GM12878 (cell line): ENCODE data around the gene GNAI2. TPM values are rescaled to one million over a fixed set of nuclear protein-coding genes. Genes with fewer than 3 reads are reported as not detected.

Experiments
- ATAC-seq: fragments of 200-7000 bp; cut with Tn5 transposase; 3 replicates; pipeline ENCODE4 v1.9.1; 2020; ENCODE audit warnings: mild to moderate bottlenecking, moderate library complexity
- BruUV-seq: library from RNA; stranded (reverse); fragments of 400-500 nt; replicated peaks from 2 replicates; lab custom pipeline; 2021; lab: Mats Ljungman, UMichigan
- CTCF ChIA-PET: fragments of 300-600 bp; sonication (Branson Sonifier 250); formaldehyde crosslinking; extraction: SDS; loops from one replicate; lab custom pipeline; 2021; ENCODE audit warnings: inconsistent platforms; lab: Yijun Ruan, JAX
- POLR2A ChIA-PET: fragments of 350-600 bp; formaldehyde crosslinking; extraction: SDS; loops from one replicate; lab custom pipeline; 2021; ENCODE audit warnings: inconsistent platforms; lab: Charles Lee
- RAD21 ChIA-PET: fragments of 300-600 bp; sonication (Branson Sonifier 250); formaldehyde crosslinking; loops from one replicate; lab custom pipeline; 2023; ENCODE audit warnings: antibody characterized with exemption; ENCODE audit not compliant: unreplicated experiment; lab: Charles Lee
- SMC1A ChIA-PET: fragments of 300-600 bp; sonication (Branson Sonifier 250); formaldehyde crosslinking; loops from one replicate; lab custom pipeline; 2023; ENCODE audit not compliant: unreplicated experiment, uncharacterized antibody; lab: Charles Lee
- DNase-seq: peaks from one replicate; pipeline ENCODE4 v3.0.0-alpha.2; 2011; ENCODE audit warnings: low read depth, low spot score
- FAIRE-seq: peaks from 3 replicates; lab custom pipeline; 2011; peaks lifted over from hg19 to GRCh38; lab: Jason Lieb, UNC
- H2AFZ ChIP-seq: 2 replicates; pipeline ENCODE4 v1.6.0; 2011; ENCODE audit warnings: low read depth, low read length, control low read depth; ENCODE audit not compliant: control insufficient read depth
- H3K27ac ChIP-seq: 2 replicates; pipeline ENCODE4 v1.5.1; 2011; ENCODE audit warnings: control low read depth; ENCODE audit not compliant: control insufficient read depth, insufficient read depth
- H3K27me3 ChIP-seq, 2 experiments: replicated peaks in 1 of 2; 2 replicates each; pipeline versions ENCODE4 v1.6.0 to v1.6.1; 2011; ENCODE audit warnings: low read length in 1 of 2; ENCODE audit not compliant: control insufficient read depth in 2 of 2, insufficient read depth in 2 of 2
- H3K36me3 ChIP-seq, 2 experiments: 2 replicates each; pipeline ENCODE4 v1.5.1; 2011; ENCODE audit warnings: low read length in 1 of 2; ENCODE audit not compliant: control insufficient read depth in 2 of 2, insufficient read depth in 2 of 2
- H3K4me1 ChIP-seq: 2 replicates; pipeline ENCODE4 v1.6.1; 2011; ENCODE audit warnings: mild to moderate bottlenecking, low read length, moderate library complexity, mixed read lengths; ENCODE audit not compliant: control insufficient read depth, insufficient read depth
- H3K4me2 ChIP-seq: 2 replicates; pipeline ENCODE4 v1.6.0; 2011; ENCODE audit warnings: control low read depth; ENCODE audit not compliant: control insufficient read depth, insufficient read depth
- H3K4me3 ChIP-seq: fragments of 200-600 bp; sonication (generic); 2 replicates; pipeline ENCODE4 v1.5.1; 2016
- H3K79me2 ChIP-seq: 2 replicates; pipeline ENCODE4 v1.6.0; 2011; ENCODE audit warnings: low read length; ENCODE audit not compliant: control insufficient read depth, insufficient read depth
- H3K9ac ChIP-seq: 2 replicates; pipeline ENCODE4 v1.8.0; 2011; ENCODE audit warnings: low read length, control low read depth, mixed read lengths; ENCODE audit not compliant: control insufficient read depth, insufficient read depth
- H3K9me3 ChIP-seq: replicated peaks from 3 replicates; pipeline ENCODE4 v1.5.1; 2011; ENCODE audit warnings: mild to moderate bottlenecking, low read length; ENCODE audit not compliant: control insufficient read depth, insufficient read depth
- H4K20me1 ChIP-seq: 2 replicates; pipeline ENCODE4 v1.6.0; 2011; ENCODE audit not compliant: control insufficient read depth, insufficient read depth
- E4F1 ChIP-seq: fragments of 450-650 bp; IDR thresholded peaks from 2 replicates; pipeline ENCODE4 v1.6.1; 2018; ENCODE audit warnings: borderline replicate concordance, mild to moderate bottlenecking; ENCODE audit not compliant: partially characterized antibody
- GABPA ChIP-seq: IDR thresholded peaks from 2 replicates; pipeline ENCODE4 v1.6.1; 2014; ENCODE audit warnings: antibody characterized with exemption, low read depth, mild to moderate bottlenecking, inconsistent platforms
- GATAD2B ChIP-seq: fragments of 450-650 bp; conservative IDR thresholded peaks from 2 replicates; pipeline ENCODE4 v1.6.1; 2017; ENCODE audit warnings: low read depth, mild to moderate bottlenecking, moderate library complexity
- IKZF1 ChIP-seq: fragments of 450-650 bp; conservative IDR thresholded peaks from 2 replicates; pipeline ENCODE4 v1.6.1; 2017; ENCODE audit warnings: antibody characterized with exemption, mild to moderate bottlenecking
- RB1 ChIP-seq: fragments of 450-650 bp; formaldehyde crosslinking; IDR thresholded peaks from 2 replicates; pipeline ENCODE4 v1.6.1; 2017; ENCODE audit warnings: mild to moderate bottlenecking, borderline replicate concordance
- SREBF1 ChIP-seq: IDR thresholded peaks from 2 replicates; pipeline ENCODE4 v1.6.1; 2012; ENCODE audit warnings: mild to moderate bottlenecking, low read length
- TAF1 ChIP-seq: IDR thresholded peaks from 2 replicates; pipeline ENCODE4 v1.6.1; 2011; ENCODE audit warnings: mild to moderate bottlenecking, low read depth, low read length, borderline replicate concordance
- TCF3 ChIP-seq: IDR thresholded peaks from 2 replicates; pipeline ENCODE4 v1.6.1; 2012; ENCODE audit warnings: low read depth, mild to moderate bottlenecking, low read length, borderline replicate concordance; ENCODE audit not compliant: insufficient read depth
- ZBED1 ChIP-seq: IDR thresholded peaks from 2 replicates; pipeline ENCODE4 v1.6.1; 2016; ENCODE audit warnings: borderline replicate concordance
- WGBS: methylation state at CpG from one replicate; pipeline ENCODE4 v1.1.6; 2016; ENCODE audit warnings: low lambda C conversion rate; ENCODE audit not compliant: insufficient replicate concordance, insufficient coverage; ENCODE audit errors: missing lambda C conversion rate; 5-methylcytosine and 5-hydroxymethylcytosine counted together
- in situ Hi-C: fragments of 300-500 bp; cut with MboI; formaldehyde crosslinking; loops from 9 replicates; pipeline ENCODE4 v1.14.3; 2018; ENCODE audit warnings: mixed read lengths
- intact Hi-C: fragments of 100-400 bp; cut with micrococcal nuclease; formaldehyde crosslinking; loops from one replicate; pipeline ENCODE4 v1.14.2; 2022; ENCODE audit not compliant: unreplicated experiment
- polyA plus RNA-seq, 11 experiments: library from polyadenylated mRNA; depleted of rRNA in 4 of 11; unstranded in 6 of 11; stranded (reverse) in 5 of 11; fragments of >200 nt; fragmentation: Nextera tagmentation in 4 of 11; fragmentation: Illumina TruSeq in 1 of 11; extraction: Ambion mirVana in 4 of 11; extraction: Trizol in 1 of 11; gene quantifications; 1 replicate in 1 of 11; 2 replicates in 10 of 11; pipeline versions ENCODE4 v1.2.1 to v1.2.3, GENCODE V29; 2011 to 2016; ENCODE audit warnings: inconsistent platforms in 2 of 11, missing spikeins in 2 of 11, low read depth in 1 of 11
- total RNA-seq, 4 experiments: library from RNA; depleted of rRNA in 3 of 4; stranded (reverse); fragments of >200 nt in 3 of 4; fragmentation: Illumina TruSeq in 1 of 4; extraction: Trizol in 1 of 4; gene quantifications; 2 replicates each; pipeline versions ENCODE4 v1.2.1 to v1.2.3, GENCODE V29; 2013 to 2021
- TF ChIP-seq, protein P1 (sequence below): fragments of 450-650 bp; IDR thresholded peaks from 2 replicates; pipeline ENCODE4 v1.6.1; 2016; ENCODE audit warnings: mild to moderate bottlenecking
- TF ChIP-seq, protein P2 (sequence below): fragments of 450-650 bp; IDR thresholded peaks from 2 replicates; pipeline ENCODE4 v1.6.1; 2017; ENCODE audit warnings: low read depth, mild to moderate bottlenecking, moderate library complexity
- TF ChIP-seq, protein P3 (sequence below): IDR thresholded peaks from 2 replicates; pipeline ENCODE4 v1.6.1; 2012; ENCODE audit warnings: improper control_type of control experiment, low read depth, low read length; ENCODE audit not compliant: insufficient replicate concordance

The GNAI2 gene
- total and polyA plus RNA-seq, 10 of the 15 experiments (the other 5 are each of a cell fraction or from before 2014, with no cell fraction given): 5.0 to 346 (median 237) TPM

- TF ChIP-seq, protein P1, sequence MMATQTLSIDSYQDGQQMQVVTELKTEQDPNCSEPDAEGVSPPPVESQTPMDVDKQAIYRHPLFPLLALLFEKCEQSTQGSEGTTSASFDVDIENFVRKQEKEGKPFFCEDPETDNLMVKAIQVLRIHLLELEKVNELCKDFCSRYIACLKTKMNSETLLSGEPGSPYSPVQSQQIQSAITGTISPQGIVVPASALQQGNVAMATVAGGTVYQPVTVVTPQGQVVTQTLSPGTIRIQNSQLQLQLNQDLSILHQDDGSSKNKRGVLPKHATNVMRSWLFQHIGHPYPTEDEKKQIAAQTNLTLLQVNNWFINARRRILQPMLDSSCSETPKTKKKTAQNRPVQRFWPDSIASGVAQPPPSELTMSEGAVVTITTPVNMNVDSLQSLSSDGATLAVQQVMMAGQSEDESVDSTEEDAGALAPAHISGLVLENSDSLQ: no peak
- TF ChIP-seq GATAD2B (no peak), TAF1 (no peak), TCF3 (no peak), SREBF1 (no peak), RB1 (no peak), IKZF1 (no peak), GABPA (no peak), ZBED1 (no peak), E4F1 (no peak)
- TF ChIP-seq, protein P2, sequence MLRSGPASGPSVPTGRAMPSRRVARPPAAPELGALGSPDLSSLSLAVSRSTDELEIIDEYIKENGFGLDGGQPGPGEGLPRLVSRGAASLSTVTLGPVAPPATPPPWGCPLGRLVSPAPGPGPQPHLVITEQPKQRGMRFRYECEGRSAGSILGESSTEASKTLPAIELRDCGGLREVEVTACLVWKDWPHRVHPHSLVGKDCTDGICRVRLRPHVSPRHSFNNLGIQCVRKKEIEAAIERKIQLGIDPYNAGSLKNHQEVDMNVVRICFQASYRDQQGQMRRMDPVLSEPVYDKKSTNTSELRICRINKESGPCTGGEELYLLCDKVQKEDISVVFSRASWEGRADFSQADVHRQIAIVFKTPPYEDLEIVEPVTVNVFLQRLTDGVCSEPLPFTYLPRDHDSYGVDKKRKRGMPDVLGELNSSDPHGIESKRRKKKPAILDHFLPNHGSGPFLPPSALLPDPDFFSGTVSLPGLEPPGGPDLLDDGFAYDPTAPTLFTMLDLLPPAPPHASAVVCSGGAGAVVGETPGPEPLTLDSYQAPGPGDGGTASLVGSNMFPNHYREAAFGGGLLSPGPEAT: no peak
- TF ChIP-seq, protein P3, sequence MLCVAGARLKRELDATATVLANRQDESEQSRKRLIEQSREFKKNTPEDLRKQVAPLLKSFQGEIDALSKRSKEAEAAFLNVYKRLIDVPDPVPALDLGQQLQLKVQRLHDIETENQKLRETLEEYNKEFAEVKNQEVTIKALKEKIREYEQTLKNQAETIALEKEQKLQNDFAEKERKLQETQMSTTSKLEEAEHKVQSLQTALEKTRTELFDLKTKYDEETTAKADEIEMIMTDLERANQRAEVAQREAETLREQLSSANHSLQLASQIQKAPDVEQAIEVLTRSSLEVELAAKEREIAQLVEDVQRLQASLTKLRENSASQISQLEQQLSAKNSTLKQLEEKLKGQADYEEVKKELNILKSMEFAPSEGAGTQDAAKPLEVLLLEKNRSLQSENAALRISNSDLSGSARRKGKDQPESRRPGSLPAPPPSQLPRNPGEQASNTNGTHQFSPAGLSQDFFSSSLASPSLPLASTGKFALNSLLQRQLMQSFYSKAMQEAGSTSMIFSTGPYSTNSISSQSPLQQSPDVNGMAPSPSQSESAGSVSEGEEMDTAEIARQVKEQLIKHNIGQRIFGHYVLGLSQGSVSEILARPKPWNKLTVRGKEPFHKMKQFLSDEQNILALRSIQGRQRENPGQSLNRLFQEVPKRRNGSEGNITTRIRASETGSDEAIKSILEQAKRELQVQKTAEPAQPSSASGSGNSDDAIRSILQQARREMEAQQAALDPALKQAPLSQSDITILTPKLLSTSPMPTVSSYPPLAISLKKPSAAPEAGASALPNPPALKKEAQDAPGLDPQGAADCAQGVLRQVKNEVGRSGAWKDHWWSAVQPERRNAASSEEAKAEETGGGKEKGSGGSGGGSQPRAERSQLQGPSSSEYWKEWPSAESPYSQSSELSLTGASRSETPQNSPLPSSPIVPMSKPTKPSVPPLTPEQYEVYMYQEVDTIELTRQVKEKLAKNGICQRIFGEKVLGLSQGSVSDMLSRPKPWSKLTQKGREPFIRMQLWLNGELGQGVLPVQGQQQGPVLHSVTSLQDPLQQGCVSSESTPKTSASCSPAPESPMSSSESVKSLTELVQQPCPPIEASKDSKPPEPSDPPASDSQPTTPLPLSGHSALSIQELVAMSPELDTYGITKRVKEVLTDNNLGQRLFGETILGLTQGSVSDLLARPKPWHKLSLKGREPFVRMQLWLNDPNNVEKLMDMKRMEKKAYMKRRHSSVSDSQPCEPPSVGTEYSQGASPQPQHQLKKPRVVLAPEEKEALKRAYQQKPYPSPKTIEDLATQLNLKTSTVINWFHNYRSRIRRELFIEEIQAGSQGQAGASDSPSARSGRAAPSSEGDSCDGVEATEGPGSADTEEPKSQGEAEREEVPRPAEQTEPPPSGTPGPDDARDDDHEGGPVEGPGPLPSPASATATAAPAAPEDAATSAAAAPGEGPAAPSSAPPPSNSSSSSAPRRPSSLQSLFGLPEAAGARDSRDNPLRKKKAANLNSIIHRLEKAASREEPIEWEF: no peak
- DNase-seq (no peak), ATAC-seq (no peak), FAIRE-seq (no peak)
- Histone ChIP-seq H3K36me3 (no peaks in the 10 kb centered on the region; a peak in 1 of 4 replicates), H3K79me2 (no peaks in the 10 kb centered on the region; the same call in 1 of the 2 replicates), H4K20me1 (no peaks in the 10 kb centered on the region), H3K27me3 (no peaks in the 10 kb centered on the region), H3K4me2 (no peak overlapping the region), H2AFZ (no peak overlapping the region), H3K27ac (no peak overlapping the region), H3K9ac (no peak overlapping the region), H3K9me3 (no peaks in the 10 kb centered on the region), H3K4me1 (peaks cover 19% of the 10 kb centered on the region), H3K4me3 (no peak overlapping the region)
- CTCF ChIA-PET: interaction anchor here (4.1 to 7.4 kb wide), 4 partner anchors 14 to 42 kb away, joined by 24 to 149 read pairs (median 76); partner anchors contain the start of gene GNAT1
- POLR2A ChIA-PET: interaction anchor here (0.5 to 3.7 kb wide), 5 partner anchors 8 to 107 kb away, joined by 3 to 38 read pairs (median 5); partner anchors contain the start of gene GNAI2
- intact Hi-C loops: no loop called here
- SMC1A ChIA-PET: interaction anchor here (2.9 to 5.1 kb wide), 2 partner anchors 13 to 17 kb away, joined by 15 to 51 read pairs; no protein-coding TSS in a partner anchor
- RAD21 ChIA-PET: interaction anchor here (1.0 to 6.8 kb wide), 5 partner anchors 8 to 35 kb away, joined by 3 to 73 read pairs (median 36); partner anchors contain the start of gene GNAT1
- in situ Hi-C loops: loop anchor here (5.0 kb wide), 1 partner anchor 37 kb away; the partner anchor contains the start of gene GNAT1
- WGBS: 97% methylated on average over 3 of the region's 3 CpGs
- no TSS peak for BruUV-seq
Observed at GRCh38 chr3:50229490-50229889, 6.5 kb upstream of the GNAI2 start.
